Activated naive CD4-positive, alpha-beta T cell treated with anti-CD3 and anti-CD28 coated beads, Interleukin-2, amount 50 U/mL, for 24 hours (primary cell): ENCODE measurements around the gene CDH11.

Experiments
- H3K27ac Mint-ChIP-seq: one replicate; pipeline ENCODE4 v1.8.0; 2021; ENCODE audit warnings: mild to moderate bottlenecking, mixed read lengths
- H3K27me3 Mint-ChIP-seq: one replicate; pipeline ENCODE4 v1.8.0; 2021; ENCODE audit warnings: mixed read lengths
- H3K36me3 Mint-ChIP-seq: one replicate; pipeline ENCODE4 v1.8.0; 2021; ENCODE audit warnings: mixed read lengths
- H3K4me1 Mint-ChIP-seq: one replicate; pipeline ENCODE4 v1.8.0; 2021; ENCODE audit warnings: mixed read lengths
- H3K4me3 Mint-ChIP-seq: one replicate; pipeline ENCODE4 v1.8.0; 2021; ENCODE audit warnings: mild to moderate bottlenecking, mixed read lengths
- H3K9me3 Mint-ChIP-seq: one replicate; pipeline ENCODE4 v1.8.0; 2021; ENCODE audit warnings: mixed read lengths

The CDH11 gene

DNA sequence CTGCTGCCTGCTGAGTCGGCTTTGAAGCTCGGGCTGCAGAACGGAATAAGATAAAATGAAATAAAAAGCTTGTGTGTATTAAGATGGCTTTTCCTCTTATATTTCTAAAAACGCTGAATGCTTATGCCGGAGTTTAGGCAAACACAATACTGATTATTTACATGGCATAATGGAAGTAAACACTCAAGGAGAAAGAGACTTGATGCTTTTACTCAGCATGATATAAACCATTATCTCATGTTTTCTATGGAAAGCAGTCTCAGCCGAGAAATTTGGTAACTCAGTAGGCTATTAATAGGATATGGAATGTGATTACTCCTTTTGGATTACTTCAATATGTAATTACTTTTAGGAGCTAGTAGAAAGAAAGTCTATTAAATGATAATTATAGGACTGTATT lies 153.3 kb downstream of the CDH11 start:
- Mint-ChIP-seq H3K9me3 (no peaks in the 10 kb centered on the region), H3K4me1 (no peaks in the 10 kb centered on the region), H3K4me3 (no peak overlapping the region), H3K27ac (no peak overlapping the region), H3K27me3 (no peaks in the 10 kb centered on the region), H3K36me3 (no peaks in the 10 kb centered on the region)

GRCh38 chr16:64964126-64964540 lies 157.7 kb downstream of the CDH11 start:
- Mint-ChIP-seq H3K36me3 (no peaks in the 10 kb centered on the region), H3K27ac (no peak overlapping the region), H3K4me3 (no peak overlapping the region), H3K4me1 (no peaks in the 10 kb centered on the region), H3K9me3 (peaks cover 8% of the 10 kb centered on the region), H3K27me3 (no peaks in the 10 kb centered on the region)

DNA sequence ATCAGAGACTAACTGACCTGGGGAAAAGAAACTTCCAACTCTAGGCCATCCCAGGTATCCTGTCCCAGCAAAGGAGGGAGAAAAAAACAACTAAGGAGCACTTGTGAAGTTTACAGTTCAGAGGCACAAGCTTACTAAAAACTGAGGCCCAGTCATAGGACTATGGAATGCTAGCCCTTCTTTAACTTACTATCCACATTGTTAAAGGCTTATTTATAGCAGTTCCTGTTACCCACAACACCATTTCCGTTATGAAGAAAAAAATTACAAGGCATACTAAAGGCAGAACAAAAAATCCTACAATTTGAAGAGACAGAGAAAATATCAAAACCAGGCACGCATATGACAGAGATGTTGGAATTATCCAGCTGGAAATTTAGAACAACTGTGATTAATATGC lies 159.1 kb downstream of the CDH11 start:
- Mint-ChIP-seq H3K9me3 (peaks cover 8% of the 10 kb centered on the region), H3K4me3 (no peak overlapping the region), H3K4me1 (no peaks in the 10 kb centered on the region), H3K27ac (no peak overlapping the region), H3K36me3 (no peaks in the 10 kb centered on the region), H3K27me3 (no peaks in the 10 kb centered on the region)

DNA sequence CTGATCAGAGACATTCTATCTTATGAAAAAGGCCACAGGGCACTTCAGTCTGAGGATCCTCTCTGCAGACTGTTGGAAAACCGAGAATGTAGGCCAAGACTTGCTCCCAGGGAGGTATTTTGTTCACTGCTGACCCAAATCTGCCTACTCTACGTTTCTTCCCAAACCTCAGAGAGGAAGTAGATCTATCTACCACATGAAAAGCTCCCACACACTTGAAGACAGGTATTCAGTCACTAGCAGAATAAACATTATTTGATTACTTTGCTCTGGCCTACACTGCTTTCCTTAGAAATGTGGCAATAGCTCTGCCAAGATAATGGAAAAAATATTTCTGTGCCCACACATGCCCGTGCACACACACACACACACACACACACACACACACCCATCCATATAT lies 164.6 kb downstream of the CDH11 start:
- no peaks in the 10 kb centered on the region for H3K27me3 Mint-ChIP-seq
- H3K27ac Mint-ChIP-seq, result no peak overlapping the region
- no peak overlapping the region for H3K4me3 Mint-ChIP-seq
- peaks cover 8% of the 10 kb centered on the region for H3K9me3 Mint-ChIP-seq
- no peaks in the 10 kb centered on the region for H3K4me1 Mint-ChIP-seq
- no peaks in the 10 kb centered on the region for H3K36me3 Mint-ChIP-seq

DNA sequence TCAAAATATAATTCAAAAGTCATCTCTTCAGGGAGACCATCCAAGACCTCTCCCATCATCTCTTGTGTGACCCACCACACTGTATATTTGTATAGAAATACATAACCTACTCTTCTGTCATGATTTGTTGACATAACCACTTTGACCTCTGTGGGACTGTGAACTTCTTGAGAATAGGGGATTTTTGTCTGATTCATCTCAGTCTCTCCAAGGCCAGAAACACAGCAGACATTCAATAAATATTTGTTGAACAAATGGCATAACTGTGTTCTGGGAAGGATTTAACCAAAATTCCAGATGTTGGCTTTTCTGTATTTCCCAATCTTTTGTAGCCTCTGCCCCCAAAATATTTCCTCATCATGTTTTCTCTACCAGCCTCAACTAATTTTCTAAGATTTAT lies 169.7 kb downstream of the CDH11 start:
- no peaks in the 10 kb centered on the region for H3K27me3 Mint-ChIP-seq
- H3K27ac Mint-ChIP-seq, result no peak overlapping the region
- H3K9me3 Mint-ChIP-seq, result peaks cover 6% of the 10 kb centered on the region
- H3K36me3 Mint-ChIP-seq, result no peaks in the 10 kb centered on the region
- no peak overlapping the region for H3K4me3 Mint-ChIP-seq
- H3K4me1 Mint-ChIP-seq, result no peaks in the 10 kb centered on the region

- Mint-ChIP-seq H3K36me3 (no peaks in the 10 kb centered on the region), H3K4me1 (no peaks in the 10 kb centered on the region), H3K27me3 (no peaks in the 10 kb centered on the region), H3K4me3 (no peak overlapping the region), H3K27ac (no peak overlapping the region), H3K9me3 (peaks cover 9% of the 10 kb centered on the region)
Observed at GRCh38 chr16:64951193-64951592, 170.7 kb downstream of the CDH11 start.

GRCh38 chr16:64950731-64951130 lies 171.1 kb downstream of the CDH11 start:
- H3K36me3 Mint-ChIP-seq, result no peaks in the 10 kb centered on the region

DNA sequence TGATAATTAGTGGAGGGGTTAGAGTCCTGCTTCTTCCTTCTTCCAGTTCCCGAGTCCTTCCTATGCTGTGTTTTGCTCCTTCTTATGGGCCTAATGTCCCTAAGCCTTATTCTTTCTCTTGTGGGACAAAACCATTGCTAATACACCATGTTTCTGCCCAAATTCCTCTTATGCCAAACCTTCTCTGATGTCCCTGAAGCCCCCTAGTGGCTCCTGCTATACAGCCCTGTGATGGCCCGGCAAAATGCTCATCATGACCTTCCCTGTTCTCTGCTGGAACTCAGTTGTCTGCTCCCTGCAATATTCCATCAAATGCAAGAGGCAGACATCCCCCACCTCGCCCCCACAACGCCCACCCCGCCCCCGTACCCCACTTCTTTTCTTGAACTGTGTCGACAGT lies 171.6 kb downstream of the CDH11 start:
- H3K27ac Mint-ChIP-seq, result no peak overlapping the region
- no peaks in the 10 kb centered on the region for H3K36me3 Mint-ChIP-seq
- no peaks in the 10 kb centered on the region for H3K4me1 Mint-ChIP-seq
- no peaks in the 10 kb centered on the region for H3K27me3 Mint-ChIP-seq
- H3K4me3 Mint-ChIP-seq, result no peak overlapping the region
- H3K9me3 Mint-ChIP-seq, result peaks cover 12% of the 10 kb centered on the region

More at GRCh38 chr16:64950731-64951130, 171.1 kb downstream of the CDH11 start:
- Mint-ChIP-seq H3K4me1 (no peaks in the 10 kb centered on the region), H3K27me3 (no peaks in the 10 kb centered on the region), H3K9me3 (peaks cover 12% of the 10 kb centered on the region), H3K4me3 (no peak overlapping the region), H3K27ac (no peak overlapping the region)

- H3K36me3 Mint-ChIP-seq, result no peaks in the 10 kb centered on the region
- H3K9me3 Mint-ChIP-seq, result peaks cover 29% of the 10 kb centered on the region
- no peak overlapping the region for H3K4me3 Mint-ChIP-seq
- H3K4me1 Mint-ChIP-seq, result no peaks in the 10 kb centered on the region
- H3K27ac Mint-ChIP-seq, result no peak overlapping the region
- H3K27me3 Mint-ChIP-seq, result no peaks in the 10 kb centered on the region
Observed at GRCh38 chr16:64948056-64948455, 173.8 kb downstream of the CDH11 start.

GRCh38 chr16:64947651-64948050 lies 174.2 kb downstream of the CDH11 start:
- Mint-ChIP-seq H3K9me3 (peaks cover 29% of the 10 kb centered on the region), H3K4me1 (no peaks in the 10 kb centered on the region), H3K27ac (no peak overlapping the region), H3K4me3 (no peak overlapping the region), H3K27me3 (no peaks in the 10 kb centered on the region), H3K36me3 (no peaks in the 10 kb centered on the region)

DNA sequence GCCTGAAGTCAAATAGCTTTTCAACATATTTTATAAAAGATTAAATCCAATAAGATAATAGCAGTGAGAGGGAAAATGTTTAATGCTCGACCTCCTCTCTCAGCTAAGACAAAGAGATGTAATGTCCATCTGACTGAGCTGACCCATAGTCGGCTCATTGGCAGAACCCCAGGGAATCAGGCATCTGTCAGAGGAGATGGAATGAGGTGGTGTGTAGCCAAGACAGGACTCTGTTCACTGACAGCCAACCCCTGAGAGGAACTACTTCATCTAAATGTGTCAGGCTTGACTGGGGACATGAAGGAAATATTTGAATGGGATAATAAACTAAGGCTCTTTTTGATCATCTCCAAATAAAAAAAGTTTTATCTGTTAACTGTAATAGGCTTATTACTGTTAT lies 188.0 kb downstream of the CDH11 start:
- Mint-ChIP-seq H3K4me1 (no peaks in the 10 kb centered on the region), H3K27ac (no peak overlapping the region), H3K27me3 (no peaks in the 10 kb centered on the region), H3K36me3 (no peaks in the 10 kb centered on the region), H3K9me3 (peaks cover 4% of the 10 kb centered on the region), H3K4me3 (no peak overlapping the region)

DNA sequence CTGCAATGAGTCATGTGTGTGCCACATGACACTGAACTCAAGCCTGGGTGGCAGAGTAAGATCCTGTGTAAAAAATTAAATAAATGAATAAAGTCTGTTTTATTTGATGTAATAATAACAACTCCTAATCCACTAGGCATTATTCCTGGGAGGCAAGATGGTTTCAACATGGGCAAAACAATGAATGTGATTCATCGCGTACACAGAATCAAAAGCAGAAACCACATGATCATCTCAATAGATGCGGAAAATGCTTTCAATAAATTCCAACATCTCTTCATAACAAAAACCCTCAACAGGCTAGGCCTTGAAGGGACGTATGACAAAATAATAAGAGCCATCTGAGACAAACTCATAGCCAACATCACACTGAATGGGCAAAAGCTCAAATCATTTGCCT lies 195.4 kb downstream of the CDH11 start:
- Mint-ChIP-seq H3K4me3 (no peak overlapping the region), H3K4me1 (no peaks in the 10 kb centered on the region), H3K36me3 (no peaks in the 10 kb centered on the region), H3K27ac (no peak overlapping the region), H3K27me3 (no peaks in the 10 kb centered on the region), H3K9me3 (peaks cover 11% of the 10 kb centered on the region)

- no peak overlapping the region for H3K27ac Mint-ChIP-seq
- H3K27me3 Mint-ChIP-seq, result no peaks in the 10 kb centered on the region
- no peak overlapping the region for H3K4me3 Mint-ChIP-seq
- peaks cover 7% of the 10 kb centered on the region for H3K9me3 Mint-ChIP-seq
- H3K4me1 Mint-ChIP-seq, result no peaks in the 10 kb centered on the region
- no peaks in the 10 kb centered on the region for H3K36me3 Mint-ChIP-seq
Observed at GRCh38 chr16:64925166-64925565, 196.7 kb downstream of the CDH11 start.

- H3K4me1 Mint-ChIP-seq, result no peaks in the 10 kb centered on the region
- no peak overlapping the region for H3K27ac Mint-ChIP-seq
- H3K36me3 Mint-ChIP-seq, result no peaks in the 10 kb centered on the region
- H3K9me3 Mint-ChIP-seq, result peaks cover 7% of the 10 kb centered on the region
- H3K4me3 Mint-ChIP-seq, result no peak overlapping the region
- no peaks in the 10 kb centered on the region for H3K27me3 Mint-ChIP-seq
Observed at GRCh38 chr16:64924086-64924485, 197.8 kb downstream of the CDH11 start.

DNA sequence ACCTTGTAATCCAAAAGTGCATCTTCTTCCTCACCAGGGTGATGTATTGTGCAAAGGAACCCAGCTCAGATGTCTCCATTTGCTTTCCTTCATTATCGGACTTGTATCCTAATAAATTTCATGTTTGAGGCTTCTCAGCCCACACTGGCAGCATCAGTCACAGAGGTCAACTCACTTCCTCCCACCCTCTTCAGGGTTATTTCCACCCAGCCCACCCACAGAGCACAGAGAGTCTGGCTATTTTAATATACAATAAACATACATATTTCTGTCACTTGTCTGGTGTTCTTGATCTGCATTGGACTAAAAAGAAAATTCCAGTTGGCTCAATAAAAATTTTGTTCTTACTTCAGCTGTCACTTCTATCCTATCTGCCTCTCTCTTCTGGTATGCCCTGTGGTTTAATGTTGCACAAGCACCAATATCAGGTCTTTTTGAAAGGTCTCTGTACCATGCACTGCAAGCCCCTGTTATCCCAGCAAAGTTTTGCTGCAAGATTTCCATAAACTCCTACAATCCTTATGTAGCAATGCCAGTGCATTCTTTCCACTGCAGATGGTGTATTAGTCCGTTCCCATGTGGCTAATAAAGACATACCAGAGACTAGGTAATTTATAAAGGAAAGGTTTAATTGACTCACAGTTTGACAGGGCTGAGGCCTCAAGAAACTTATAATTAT lies 201.8 kb downstream of the CDH11 start:
- Mint-ChIP-seq H3K27me3 (no peaks in the 10 kb centered on the region), H3K27ac (no peak overlapping the region), H3K36me3 (no peaks in the 10 kb centered on the region), H3K4me1 (no peaks in the 10 kb centered on the region), H3K9me3 (no peaks in the 10 kb centered on the region), H3K4me3 (no peak overlapping the region)

GRCh38 chr16:64919141-64919540 lies 202.7 kb downstream of the CDH11 start:
- Mint-ChIP-seq H3K4me3 (no peak overlapping the region), H3K9me3 (no peaks in the 10 kb centered on the region), H3K27me3 (no peaks in the 10 kb centered on the region), H3K36me3 (no peaks in the 10 kb centered on the region), H3K27ac (no peak overlapping the region), H3K4me1 (no peaks in the 10 kb centered on the region)

- Mint-ChIP-seq H3K4me1 (no peaks in the 10 kb centered on the region), H3K36me3 (no peaks in the 10 kb centered on the region), H3K9me3 (no peaks in the 10 kb centered on the region), H3K27me3 (no peaks in the 10 kb centered on the region), H3K27ac (no peak overlapping the region), H3K4me3 (no peak overlapping the region)
Observed at GRCh38 chr16:64916051-64916450, 205.8 kb downstream of the CDH11 start.
